GM12892 (cell line): ENCODE measurements around the gene SF3B2.

ENCODE experiments used
- POLR2A ChIP-seq: IDR thresholded peaks from 2 replicates; pipeline ENCODE4 v1.6.1; 2011; ENCODE audit warnings: low read depth, low read length, control low read depth
- POLR2AphosphoS5 ChIP-seq: IDR thresholded peaks from 2 replicates; pipeline ENCODE4 v1.6.1; 2011; ENCODE audit warnings: low read depth, low read length, control low read depth
- TAF1 ChIP-seq: IDR thresholded peaks from 2 replicates; pipeline ENCODE4 v1.6.1; 2011; ENCODE audit warnings: low read depth, mild to moderate bottlenecking, control low read depth, low read length, borderline replicate concordance

DNA sequence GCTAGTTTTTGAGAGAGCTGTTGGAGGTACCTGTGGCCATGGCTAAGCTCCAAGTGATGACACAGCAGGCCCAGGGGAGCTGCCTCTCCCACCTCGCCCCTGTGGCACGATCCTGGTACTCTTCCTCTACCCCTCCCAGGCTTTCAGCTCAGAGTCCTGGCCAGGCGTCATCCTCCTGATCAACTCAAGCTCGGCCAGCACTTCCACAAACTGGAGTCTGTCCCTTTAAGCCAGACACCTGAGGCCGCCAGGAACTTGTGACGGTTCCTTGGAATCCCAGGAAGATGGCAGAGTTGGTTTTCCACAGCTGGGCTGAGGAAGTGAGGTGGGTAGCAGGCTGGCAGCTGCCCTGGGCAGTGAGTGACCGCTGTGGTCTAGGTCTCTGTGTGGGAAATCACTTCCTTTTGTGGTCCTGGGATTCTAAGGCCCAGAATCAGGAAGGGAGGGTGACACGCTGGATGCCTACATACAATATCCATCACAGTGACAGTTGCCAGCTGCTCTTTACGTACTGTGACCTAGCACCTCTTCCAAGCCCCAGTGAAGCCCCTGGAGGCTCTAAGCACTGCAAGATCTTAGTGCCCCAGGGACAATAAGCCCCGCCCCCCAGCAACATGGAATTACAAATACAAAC is 43.6 kb upstream of the SF3B2 start:
- TF ChIP-seq POLR2A (no peak), POLR2AphosphoS5 (no peak), TAF1 (no peak)
